22Rv1 (cell line): Measurements from ENCODE around the gene SNX9.

Experiments
- CTCF ChIP-seq: fragments of 450-650 bp; IDR thresholded peaks from 2 replicates; pipeline ENCODE4 v1.5.1; 2017; ENCODE audit warnings: mild to moderate bottlenecking
- ZFX ChIP-seq: fragments of 450-650 bp; IDR thresholded peaks from 2 replicates; pipeline ENCODE4 v1.6.1; 2017; ENCODE audit warnings: antibody characterized with exemption, borderline replicate concordance

- TF ChIP-seq CTCF (no peak), ZFX (no peak)
These were observed 11.4 kb upstream of the SNX9 start for GRCh38 chr6:157811476-157812173.
